NCI-H1092 treated with DMSO at 0.1 percent for 48 hours (cell line): ENCODE measurements around the gene RAB11FIP4.

Experiments used
- DNase-seq: peaks from one replicate; lab custom pipeline; 2025; lab: John Stamatoyannopoulos, UW

RAB11FIP4 gene

GRCh38 chr17:31459716-31460115 is 68.2 kb downstream of the RAB11FIP4 start:
- no peak for DNase-seq

DNA sequence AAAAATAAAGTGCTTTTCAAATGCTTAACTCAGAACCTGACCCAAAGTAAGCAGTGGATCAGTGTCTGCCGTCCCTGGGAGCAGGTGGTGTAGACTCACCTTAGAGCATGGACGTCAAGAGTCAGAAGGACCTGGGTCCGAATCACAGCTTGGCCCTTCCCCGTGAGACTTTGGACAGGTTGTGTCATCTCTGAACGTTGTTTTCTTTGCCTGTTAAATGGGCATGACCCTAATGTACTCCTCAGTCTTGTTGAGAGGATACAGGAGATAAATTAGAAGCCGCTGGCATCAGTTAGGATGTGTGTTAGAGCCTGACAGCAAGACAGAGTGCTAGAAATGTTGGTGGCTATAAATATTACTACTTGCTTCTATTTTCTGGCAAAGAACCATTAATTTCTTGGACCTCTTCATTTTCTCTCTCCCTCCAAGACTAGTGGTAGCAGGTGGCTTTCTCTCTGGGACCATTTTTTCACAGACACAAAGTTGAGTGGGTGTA is 68.8 kb downstream of the RAB11FIP4 start:
- no peak for DNase-seq

GRCh38 chr17:31461227-31461810 is 69.8 kb downstream of the RAB11FIP4 start:
- no peak for DNase-seq

- DNase-seq: no peak
These were observed 70.8 kb downstream of the RAB11FIP4 start for GRCh38 chr17:31462261-31462660.

DNA sequence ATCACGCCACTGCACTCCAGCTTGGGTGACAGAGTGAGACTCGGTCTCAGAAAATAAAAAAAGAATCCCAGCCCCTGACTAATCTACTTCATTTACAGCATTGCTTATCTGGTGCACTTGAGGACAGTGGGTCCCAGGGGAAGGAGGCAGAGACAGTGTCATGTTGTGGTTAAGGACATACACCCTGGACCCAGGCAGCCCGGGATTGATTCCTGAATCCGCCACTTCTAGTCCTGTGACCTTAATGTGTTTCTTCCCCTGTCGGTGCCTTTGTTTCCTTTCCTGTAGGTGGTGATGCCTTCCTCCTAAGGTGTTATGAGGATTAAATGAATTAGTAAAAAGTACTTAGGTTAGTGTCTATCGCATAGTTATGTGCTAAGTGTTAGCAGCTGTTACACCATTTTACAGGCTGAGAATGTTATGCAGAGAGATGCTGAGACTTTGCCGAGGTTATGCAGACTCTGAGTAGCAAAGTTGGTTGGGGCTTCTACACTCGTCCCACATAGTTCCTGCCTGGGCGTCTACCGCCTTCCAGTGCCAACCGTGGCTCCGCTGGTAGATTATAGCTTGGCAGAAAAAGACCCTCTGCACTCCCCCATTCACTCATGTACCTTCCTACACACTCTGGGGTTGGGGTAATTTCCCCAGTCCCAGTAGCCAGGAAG is 74.8 kb downstream of the RAB11FIP4 start:
- no peak for DNase-seq

GRCh38 chr17:31467502-31468256 is 76.2 kb downstream of the RAB11FIP4 start:
- peak; percentile 3 for DNase-seq

- no peak for DNase-seq
These were observed 78.5 kb downstream of the RAB11FIP4 start for GRCh38 chr17:31469959-31470358.

DNA sequence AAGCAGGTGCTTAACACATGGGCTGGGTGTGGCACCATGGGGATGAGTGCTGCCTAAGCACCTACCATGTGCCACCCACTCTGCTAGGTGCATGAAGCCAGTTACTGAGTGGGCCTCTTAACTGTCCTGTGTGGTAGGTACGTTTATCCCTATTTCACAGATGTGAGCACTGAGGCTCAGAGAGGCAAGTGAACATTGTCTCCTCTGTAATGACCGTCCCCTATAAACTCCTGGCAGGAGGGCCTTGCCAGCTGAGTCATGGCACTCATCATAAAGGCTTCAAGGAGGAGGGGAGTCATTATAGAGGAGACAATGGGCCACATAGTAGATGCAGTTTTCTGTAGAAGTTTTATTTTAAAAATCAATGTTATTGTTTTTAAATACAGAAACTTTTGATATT is 79.1 kb downstream of the RAB11FIP4 start:
- no peak for DNase-seq

DNA sequence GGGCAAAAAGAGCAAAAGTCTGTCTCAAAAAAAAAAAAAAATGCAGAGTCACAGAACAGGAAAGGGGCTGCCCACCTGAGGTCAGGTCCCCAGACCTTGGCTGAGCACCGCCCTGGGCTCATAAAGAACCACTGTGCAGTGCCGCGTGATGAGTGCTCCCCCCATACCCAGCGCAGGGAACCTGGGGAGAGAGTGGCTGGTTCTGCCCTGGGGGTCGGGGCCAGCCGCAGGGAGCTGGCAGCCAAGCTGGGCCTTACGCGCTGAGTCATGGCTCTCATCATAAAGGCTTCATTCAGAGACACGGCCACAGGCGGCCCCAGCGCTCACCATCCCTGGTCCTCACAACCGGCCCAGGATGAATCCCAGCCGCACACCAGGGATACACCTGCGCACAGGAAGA is 80.7 kb downstream of the RAB11FIP4 start:
- DNase-seq: no peak

DNA sequence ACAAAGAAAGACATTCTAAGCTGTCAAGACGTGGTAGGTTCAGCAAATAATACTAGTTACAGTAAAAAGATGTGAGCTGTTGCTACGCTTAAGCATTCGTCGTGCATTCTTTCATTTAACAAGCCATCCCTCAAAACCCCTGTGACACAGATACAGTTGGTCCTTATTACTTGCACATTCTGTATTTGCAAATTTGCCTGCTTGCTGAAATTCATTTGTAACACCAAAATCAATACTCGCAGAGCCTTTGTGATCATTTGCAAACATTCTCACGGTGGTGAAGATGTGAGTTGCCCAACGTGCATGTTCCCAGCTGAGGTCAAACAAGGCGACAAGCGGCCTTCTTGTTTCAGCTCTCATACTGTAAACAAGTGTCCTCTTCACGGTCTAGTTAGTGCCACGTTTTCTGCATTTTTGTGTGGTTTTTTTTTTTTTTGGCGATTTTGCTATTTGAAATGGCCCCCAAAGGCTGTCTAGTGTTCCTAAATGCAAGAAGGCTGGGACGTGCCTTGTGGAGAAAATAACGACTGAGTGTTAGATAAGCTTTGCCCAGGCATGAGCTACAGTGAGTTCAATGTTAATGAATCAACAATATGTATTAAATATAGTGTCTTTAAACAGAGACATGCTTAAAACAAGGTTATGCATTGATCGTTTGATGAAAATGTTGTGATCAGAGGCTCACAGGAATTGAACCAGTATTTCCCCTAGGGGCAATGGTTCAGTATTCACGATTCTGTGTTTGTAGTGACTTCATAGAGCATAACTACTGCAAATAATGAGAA is 84.1 kb downstream of the RAB11FIP4 start:
- no peak for DNase-seq

GRCh38 chr17:31476525-31477416 is 85.3 kb downstream of the RAB11FIP4 start:
- DNase-seq: no peak

- DNase-seq: no peak
These were observed 86.1 kb downstream of the RAB11FIP4 start for GRCh38 chr17:31477417-31478055.

DNA sequence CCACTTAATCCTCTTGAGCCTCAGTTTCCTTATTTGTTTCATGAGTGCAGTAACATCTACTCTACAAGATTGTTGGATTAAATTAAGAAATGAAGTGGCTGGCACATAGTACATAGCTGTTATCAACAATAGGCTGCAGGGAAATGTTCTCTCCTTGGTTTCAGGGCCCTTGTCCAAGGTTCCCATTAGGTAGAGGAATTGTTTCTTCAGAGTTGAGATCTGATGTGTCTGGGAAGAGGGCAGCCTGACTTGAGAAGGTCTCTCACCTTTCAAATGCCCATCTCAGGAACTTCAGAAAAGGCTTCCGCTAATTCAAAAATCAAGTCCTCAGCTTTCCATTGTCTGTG is 87.6 kb downstream of the RAB11FIP4 start:
- DNase-seq: no peak

DNA sequence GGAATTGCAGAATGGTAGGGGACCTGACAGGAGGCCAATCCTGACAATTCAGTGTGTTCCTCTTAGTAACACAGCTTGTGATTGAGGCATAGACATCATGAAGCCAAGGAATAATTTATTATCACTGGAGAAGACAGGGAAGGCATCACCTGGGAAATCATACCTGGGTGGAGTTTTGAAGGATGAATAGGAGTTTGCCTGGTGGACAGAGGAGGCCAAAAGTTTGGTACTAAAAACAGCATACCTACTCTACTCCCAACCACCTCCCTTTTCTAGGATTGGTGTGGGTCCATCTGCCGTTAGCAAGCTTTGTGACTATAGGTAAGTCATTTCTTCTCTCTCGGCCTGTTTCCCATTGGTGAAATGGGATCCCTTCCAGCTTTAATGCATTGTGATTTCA is 88.0 kb downstream of the RAB11FIP4 start:
- no peak for DNase-seq

DNA sequence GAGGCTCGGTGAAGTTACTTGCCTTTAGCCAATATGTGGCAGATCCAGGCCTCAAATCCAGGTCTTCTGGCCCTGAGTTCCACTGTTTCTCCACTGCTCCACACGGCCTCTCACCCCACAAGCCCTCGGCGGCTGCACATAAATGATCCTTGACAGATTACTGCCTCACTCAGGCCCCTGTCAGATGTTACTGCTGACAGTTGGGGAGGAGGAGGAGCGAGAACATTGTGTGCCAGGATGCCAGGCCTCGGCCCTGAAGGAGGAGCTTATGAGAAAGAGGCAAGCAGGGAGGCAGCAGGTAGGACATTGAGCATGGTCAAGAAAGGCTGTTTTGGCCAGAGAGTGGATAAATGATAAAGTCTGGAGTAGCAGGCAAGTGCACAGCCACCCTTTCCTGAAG is 88.6 kb downstream of the RAB11FIP4 start:
- DNase-seq: no peak

GRCh38 chr17:31480904-31481782 is 89.7 kb downstream of the RAB11FIP4 start:
- DNase-seq: no peak

- DNase-seq: no peak
These were observed 90.3 kb downstream of the RAB11FIP4 start for GRCh38 chr17:31481783-31482081.

DNA sequence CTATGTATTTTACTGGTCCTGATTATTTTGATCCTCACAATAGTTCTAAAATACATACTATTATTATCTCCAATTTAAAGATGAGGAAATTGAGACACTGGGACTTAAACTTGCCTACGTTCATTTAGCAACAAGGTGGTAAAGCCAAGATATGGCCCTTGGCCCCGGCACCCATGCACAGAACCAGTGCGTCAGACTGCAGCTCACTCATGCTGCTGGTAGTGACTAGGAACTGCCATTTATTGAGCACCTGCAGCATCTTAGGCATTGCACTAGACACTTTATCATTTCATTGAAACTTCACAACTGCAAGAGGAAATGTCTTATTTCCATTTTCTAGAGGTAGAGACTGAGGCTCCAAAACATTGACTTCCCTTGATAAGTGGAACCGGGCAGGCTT is 93.3 kb downstream of the RAB11FIP4 start:
- DNase-seq: no peak

DNA sequence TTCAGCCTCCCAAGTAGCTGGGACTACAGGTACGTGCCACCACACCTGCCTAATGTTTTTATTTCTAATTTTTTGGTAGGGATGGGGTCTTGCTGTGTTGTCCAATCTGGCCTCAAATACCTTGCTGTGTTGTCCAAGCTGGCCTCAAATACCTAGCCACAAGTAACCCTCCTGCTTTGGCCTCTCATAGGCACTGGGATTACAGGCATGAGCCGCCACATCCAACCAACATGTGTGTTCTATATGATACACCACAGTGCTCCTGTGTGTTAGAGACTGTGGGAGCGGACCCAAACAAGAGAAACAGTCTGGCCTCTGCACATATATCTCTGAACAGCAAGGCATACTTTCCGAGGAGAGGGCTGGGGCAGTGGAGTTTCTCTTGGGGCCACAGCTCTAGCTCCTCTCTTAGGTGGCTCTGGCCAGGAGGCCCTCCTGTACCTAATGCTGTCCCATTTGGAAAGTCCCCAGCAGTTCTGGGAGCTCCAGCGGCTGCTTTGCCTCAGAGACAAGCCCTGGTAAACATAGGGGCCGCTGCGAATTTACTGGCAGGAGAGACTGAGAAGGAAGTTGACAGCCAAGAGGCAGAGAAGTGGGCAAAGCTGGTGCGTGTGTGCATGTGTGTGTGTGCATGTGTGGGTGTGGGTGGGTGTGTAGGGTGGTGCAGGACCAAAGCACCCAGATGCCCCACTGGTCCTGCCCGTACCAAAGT is 95.0 kb downstream of the RAB11FIP4 start:
- no peak for DNase-seq
